NCI-H2196 treated with DMSO at 0.1 percent for 48 hours (cell line): ENCODE measurements around the gene DCLK1.

ENCODE experiments used
- DNase-seq: peaks from one replicate; lab custom pipeline; 2025; ENCODE audit not compliant: unreplicated experiment; lab: John Stamatoyannopoulos, UW

Gene DCLK1

GRCh38 chr13:36051082-36051481 lies 80.1 kb downstream of the DCLK1 start:
- DNase-seq: no peak

GRCh38 chr13:36046672-36047071 lies 84.5 kb downstream of the DCLK1 start:
- DNase-seq: no peak

- DNase-seq: no peak
Observed at GRCh38 chr13:36038785-36039555, 92.2 kb downstream of the DCLK1 start.

GRCh38 chr13:36033035-36033434 lies 98.1 kb downstream of the DCLK1 start:
- no peak for DNase-seq

- no peak for DNase-seq
Observed at GRCh38 chr13:36031490-36031889, 99.7 kb downstream of the DCLK1 start.

- no peak for DNase-seq
Observed at GRCh38 chr13:36030670-36031331, 100.4 kb downstream of the DCLK1 start.

GRCh38 chr13:36029166-36029565 lies 102.0 kb downstream of the DCLK1 start:
- no peak for DNase-seq

- DNase-seq: no peak
Observed at GRCh38 chr13:36028359-36029025, 102.7 kb downstream of the DCLK1 start.

GRCh38 chr13:36026531-36026930 lies 104.7 kb downstream of the DCLK1 start:
- no peak for DNase-seq

- DNase-seq: no peak
Observed at GRCh38 chr13:36014763-36015162, 116.4 kb downstream of the DCLK1 start.

GRCh38 chr13:36006894-36007675 lies 124.1 kb downstream of the DCLK1 start:
- no peak for DNase-seq

- no peak for DNase-seq
Observed at GRCh38 chr13:36006347-36006746, 124.8 kb downstream of the DCLK1 start.

GRCh38 chr13:36001561-36001960 lies 129.6 kb downstream of the DCLK1 start:
- no peak for DNase-seq

GRCh38 chr13:36000028-36000427 lies 131.2 kb downstream of the DCLK1 start:
- DNase-seq: no peak

GRCh38 chr13:35996360-35996759 lies 134.8 kb downstream of the DCLK1 start:
- DNase-seq: no peak

- no peak for DNase-seq
Observed at GRCh38 chr13:35995136-35995535, 136.0 kb downstream of the DCLK1 start.

GRCh38 chr13:35994131-35994966 lies 136.8 kb downstream of the DCLK1 start:
- DNase-seq: no peak

- DNase-seq: no peak
Observed at GRCh38 chr13:35993686-35994085, 137.5 kb downstream of the DCLK1 start.

GRCh38 chr13:35992964-35993363 lies 138.2 kb downstream of the DCLK1 start:
- DNase-seq: no peak

- DNase-seq: no peak
Observed at GRCh38 chr13:35990196-35990595, 141.0 kb downstream of the DCLK1 start.
